Thyroid gland (tissue), 4 donors: ENCODE measurements around the gene AFP. TPM values are rescaled to one million over a fixed set of nuclear protein-coding genes. Genes with fewer than 3 reads are reported as not detected.

Experiments
- DNase-seq, 2 donors: peaks; one replicate each; pipeline ENCODE4 v3.0.0-alpha.2; 2019
- H3K27ac ChIP-seq, 3 donors: fragments of 200-600 bp; sonication (generic); 1 replicate in 2 of 3; 2 replicates in 1 of 3; pipeline ENCODE4 v1.5.1; 2016 to 2019; ENCODE audit warnings: mild to moderate bottlenecking in 1 of 3, moderate library complexity in 1 of 3
- H3K27me3 ChIP-seq: fragments of 200-600 bp; sonication (generic); one replicate; pipeline ENCODE4 v1.5.1; 2019
- H3K36me3 ChIP-seq, 2 donors: fragments of 200-600 bp; sonication (generic); one replicate each; pipeline ENCODE4 v1.5.1; 2016 to 2019
- H3K4me1 ChIP-seq, 2 donors: fragments of 200-600 bp; sonication (generic); one replicate each; pipeline ENCODE4 v1.5.1; 2017 to 2019
- H3K4me3 ChIP-seq, 3 donors: fragments of 200-600 bp; sonication (generic); replicated peaks in 1 of 3; 1 replicate in 2 of 3; 2 replicates in 1 of 3; pipeline ENCODE4 v1.5.1; 2016; ENCODE audit warnings: mild to moderate bottlenecking in 1 of 3
- H3K9me3 ChIP-seq: fragments of 200-600 bp; sonication (generic); one replicate; pipeline ENCODE4 v1.5.1; 2017
- POLR2A ChIP-seq, 2 donors: fragments of 450-650 bp; IDR thresholded peaks; one replicate each; pipeline ENCODE4 v1.6.1; 2017; ENCODE audit warnings: antibody characterized with exemption in 2 of 2, mild to moderate bottlenecking in 2 of 2, moderate library complexity in 1 of 2
- WGBS, 2 donors: methylation state at CpG; one replicate each; pipeline ENCODE4 v1.1.5; 2017; 5-methylcytosine and 5-hydroxymethylcytosine counted together
- intact Hi-C: fragments of 100-400 bp; cut with DNase I; formaldehyde crosslinking; loops from one replicate; pipeline ENCODE4 v1.15.1; 2023
- total RNA-seq, 4 donors: library from RNA; depleted of rRNA; stranded (reverse); fragments of >200 nt; gene quantifications; one replicate each; pipeline ENCODE4 v1.2.3, GENCODE V29; 2016
- TF ChIP-seq, protein P1 (sequence below), 6 experiments: fragments of 200-600 bp in 3 of 6; fragments of 450-650 bp in 3 of 6; sonication (generic) in 3 of 6; IDR thresholded peaks; one replicate each; pipeline ENCODE4 v1.5.1; 2016 to 2019; ENCODE audit warnings: antibody characterized with exemption in 6 of 6, mild to moderate bottlenecking in 2 of 6, inconsistent platforms in 1 of 6, moderate library complexity in 1 of 6

Gene AFP
- total RNA-seq, 4 donors from 2014 or later = not detected

DNA sequence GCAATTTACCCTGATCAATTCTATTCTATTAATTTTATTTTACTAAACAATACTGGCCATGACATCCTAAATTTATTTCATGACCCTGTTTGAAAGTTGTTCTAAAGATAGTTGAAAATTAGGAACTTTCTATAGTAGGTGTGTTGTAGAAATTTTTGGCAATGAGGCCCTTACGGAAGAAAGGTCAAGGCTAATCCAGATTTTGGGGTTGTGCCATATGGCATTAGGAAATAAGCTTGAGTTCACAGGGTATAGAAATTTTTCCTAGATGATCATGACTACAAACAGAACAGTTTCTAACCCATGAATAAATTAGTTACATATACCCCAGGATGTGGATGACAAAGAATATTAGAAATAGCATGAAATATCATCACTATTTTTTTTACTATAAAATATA lies 39.7 kb upstream of the AFP start:
- Histone ChIP-seq H3K36me3 (no peaks in the 10 kb centered on the region), H3K4me1 (no peaks in the 10 kb centered on the region), H3K4me3 (no peak overlapping the region), H3K27ac (no peak overlapping the region), H3K9me3 (no peaks in the 10 kb centered on the region), H3K27me3 (no peaks in the 10 kb centered on the region)
- TF ChIP-seq, protein P1, sequence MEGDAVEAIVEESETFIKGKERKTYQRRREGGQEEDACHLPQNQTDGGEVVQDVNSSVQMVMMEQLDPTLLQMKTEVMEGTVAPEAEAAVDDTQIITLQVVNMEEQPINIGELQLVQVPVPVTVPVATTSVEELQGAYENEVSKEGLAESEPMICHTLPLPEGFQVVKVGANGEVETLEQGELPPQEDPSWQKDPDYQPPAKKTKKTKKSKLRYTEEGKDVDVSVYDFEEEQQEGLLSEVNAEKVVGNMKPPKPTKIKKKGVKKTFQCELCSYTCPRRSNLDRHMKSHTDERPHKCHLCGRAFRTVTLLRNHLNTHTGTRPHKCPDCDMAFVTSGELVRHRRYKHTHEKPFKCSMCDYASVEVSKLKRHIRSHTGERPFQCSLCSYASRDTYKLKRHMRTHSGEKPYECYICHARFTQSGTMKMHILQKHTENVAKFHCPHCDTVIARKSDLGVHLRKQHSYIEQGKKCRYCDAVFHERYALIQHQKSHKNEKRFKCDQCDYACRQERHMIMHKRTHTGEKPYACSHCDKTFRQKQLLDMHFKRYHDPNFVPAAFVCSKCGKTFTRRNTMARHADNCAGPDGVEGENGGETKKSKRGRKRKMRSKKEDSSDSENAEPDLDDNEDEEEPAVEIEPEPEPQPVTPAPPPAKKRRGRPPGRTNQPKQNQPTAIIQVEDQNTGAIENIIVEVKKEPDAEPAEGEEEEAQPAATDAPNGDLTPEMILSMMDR (IDR thresholded peaks at IDR 0.05) = no peak
- TF ChIP-seq POLR2A (IDR thresholded peaks at IDR 0.05) = no peak
- WGBS, 2 donors = 87 to 97% methylated on average over 1 of the region's 1 CpG
- DNase-seq = no peak
- intact Hi-C loops = no loop called here

GRCh38 chr4:73396993-73397972 lies 38.7 kb upstream of the AFP start:
- 84 to 89% methylated on average over 5 of the region's 5 CpGs for WGBS, 2 donors
- Histone ChIP-seq H3K9me3 (no peaks in the 10 kb centered on the region), H3K4me1 (no peaks in the 10 kb centered on the region), H3K36me3 (no peaks in the 10 kb centered on the region), H3K27me3 (no peaks in the 10 kb centered on the region), H3K27ac (no peak overlapping the region), H3K4me3 (no peak overlapping the region)
- intact Hi-C loops = no loop called here
- DNase-seq = no peak
- TF ChIP-seq, protein P1 (IDR thresholded peaks at IDR 0.05) = no peak
- no peak for TF ChIP-seq POLR2A (IDR thresholded peaks at IDR 0.05)

DNA sequence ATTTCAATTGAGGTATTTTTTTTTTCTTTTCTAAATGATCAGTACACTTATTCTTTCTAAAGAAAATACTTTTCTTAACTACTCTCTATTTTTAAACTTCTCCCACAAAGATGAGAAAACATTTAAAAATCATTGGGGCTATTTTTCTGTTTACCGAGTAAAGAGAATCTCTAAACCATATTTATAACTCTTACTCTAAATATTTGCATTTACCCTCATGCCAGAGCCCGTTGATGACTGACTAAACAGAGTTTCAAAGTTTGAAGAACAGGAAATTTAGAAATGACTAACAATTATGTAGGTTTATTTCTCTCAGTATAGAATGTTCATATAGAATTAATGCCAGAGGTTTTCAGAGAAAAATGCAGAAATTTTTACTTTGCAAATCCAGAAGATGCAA lies 34.6 kb upstream of the AFP start:
- Histone ChIP-seq H3K27ac (no peak overlapping the region), H3K4me3 (no peak overlapping the region), H3K4me1 (no peaks in the 10 kb centered on the region), H3K9me3 (no peaks in the 10 kb centered on the region), H3K36me3 (no peaks in the 10 kb centered on the region), H3K27me3 (no peaks in the 10 kb centered on the region)
- DNase-seq = no peak
- TF ChIP-seq POLR2A (IDR thresholded peaks at IDR 0.05) = no peak
- TF ChIP-seq, protein P1 (IDR thresholded peaks at IDR 0.05) = no peak
- intact Hi-C loops = no loop called here
- WGBS, 2 donors = 81% methylated on average over 2 of the region's 2 CpGs

- Histone ChIP-seq H3K9me3 (no peaks in the 10 kb centered on the region), H3K4me3 (no peak within 1 kb of the TSS), H3K36me3 (no peaks in the 10 kb centered on the region), H3K4me1 (no peaks in the 10 kb centered on the region), H3K27ac (no peak within 1 kb of the TSS), H3K27me3 (no peaks in the 10 kb centered on the region)
- intact Hi-C loops = no loop called here
- no peak for DNase-seq
- no peak for TF ChIP-seq POLR2A (IDR thresholded peaks at IDR 0.05)
- TF ChIP-seq, protein P1 (IDR thresholded peaks at IDR 0.05) = no peak
- 92% methylated on average over 7 of the region's 7 CpGs for WGBS, 2 donors
These were observed 32.0 kb upstream of the AFP start, which contains the start of gene ALB for GRCh38 chr4:73404042-73404441. Gene ALB, plus strand, starts transcription at chr4:73404287. Its CDS starts 41 bp downstream, at chr4:73404328.

DNA sequence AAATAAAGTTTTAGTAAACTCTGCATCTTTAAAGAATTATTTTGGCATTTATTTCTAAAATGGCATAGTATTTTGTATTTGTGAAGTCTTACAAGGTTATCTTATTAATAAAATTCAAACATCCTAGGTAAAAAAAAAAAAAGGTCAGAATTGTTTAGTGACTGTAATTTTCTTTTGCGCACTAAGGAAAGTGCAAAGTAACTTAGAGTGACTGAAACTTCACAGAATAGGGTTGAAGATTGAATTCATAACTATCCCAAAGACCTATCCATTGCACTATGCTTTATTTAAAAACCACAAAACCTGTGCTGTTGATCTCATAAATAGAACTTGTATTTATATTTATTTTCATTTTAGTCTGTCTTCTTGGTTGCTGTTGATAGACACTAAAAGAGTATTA lies 31.6 kb upstream of the AFP start:
- Histone ChIP-seq H3K4me1 (no peaks in the 10 kb centered on the region), H3K36me3 (no peaks in the 10 kb centered on the region), H3K27me3 (no peaks in the 10 kb centered on the region), H3K27ac (no peak overlapping the region), H3K9me3 (no peaks in the 10 kb centered on the region), H3K4me3 (no peak overlapping the region)
- intact Hi-C loops = no loop called here
- 97 to 98% methylated on average over 1 of the region's 1 CpG for WGBS, 2 donors
- DNase-seq = no peak
- TF ChIP-seq POLR2A (IDR thresholded peaks at IDR 0.05) = no peak
- TF ChIP-seq, protein P1 (IDR thresholded peaks at IDR 0.05) = no peak
